ENCODE measurements around the gene GATB. TPM values are rescaled to one million over a fixed set of nuclear protein-coding genes. Genes with fewer than 3 reads are reported as not detected.
A peak's percentile ranks its signal among the peaks of the same experiment; 100 is the strongest.

The GATB gene
- total and polyA plus RNA-seq, 2 donors (not counting 3 experiments of a cell fraction or from before 2014, with no cell fraction given), result 14.4 to 17.7 TPM

- intact Hi-C loops (cut with micrococcal nuclease), result no loop called here
- DNase-seq (ENCODE audit: low read depth, low spot score) (no peak), FAIRE-seq (no peak)
- Histone ChIP-seq H3K9ac (replicated peaks; ENCODE audit: extremely low read depth, insufficient read depth, low read length) (no peak overlapping the region), H3K9me3 (replicated peaks; ENCODE audit: control insufficient read depth, insufficient read depth, low read length) (no peaks in the 10 kb centered on the region), H3K36me3 (ENCODE audit: control insufficient read depth in 2 of 2, extremely low read depth in 1 of 2, insufficient read depth in 2 of 2, low read length in 2 of 2) (no peaks in the 10 kb centered on the region), H3K4me1 (ENCODE audit: control insufficient read depth, extremely low read depth, insufficient read depth, low read length) (peaks cover 3% of the 10 kb centered on the region), H3K27me3 (ENCODE audit: control insufficient read depth in 2 of 2, insufficient read depth in 2 of 2, low read length in 2 of 2) (peaks cover 9 to 11% of the 10 kb centered on the region in 2 experiments), H3K4me3 (replicated peaks in 1 of 3; ENCODE audit: insufficient read depth in 1 of 3, low read depth in 1 of 3, low read length in 3 of 3) (no peak overlapping the region), H3K4me2 (ENCODE audit: insufficient read depth, low read length) (no peak overlapping the region), H3K27ac (ENCODE audit: insufficient read depth, low read depth, low read length) (no peak overlapping the region), H4K20me1 (replicated peaks; ENCODE audit: control insufficient read depth, extremely low read depth, insufficient read depth, low read length) (no peaks in the 10 kb centered on the region), H2AFZ (ENCODE audit: low read depth, low read length) (no peak overlapping the region), H3K79me2 (ENCODE audit: control insufficient read depth, insufficient read depth, low read length) (no peaks in the 10 kb centered on the region), H3K9me1 (replicated peaks; ENCODE audit: control insufficient read depth, extremely low read depth, insufficient read depth, low read length) (no peaks in the 10 kb centered on the region)
- ChIA-PET POLR2A (no interaction called here), CTCF (interaction anchor here (1.0 to 1.3 kb wide), 4 partner anchors 10 to 69 kb away, joined by 4 to 6 read pairs (median 5); no protein-coding TSS in a partner anchor)
- BruUV-seq (replicated peaks), result no TSS peak
- dilution Hi-C loops (cut with MboI; ENCODE audit: extremely low pct_ligation_motif_present, low sequenced_read_pairs), result no loop called here
- TF ChIP-seq FOS (IDR thresholded peaks at IDR 0.05; ENCODE audit: borderline replicate concordance, insufficient read depth, low read length) (peak; percentile 59), EZH2 (IDR thresholded peaks at IDR 0.05; ENCODE audit: borderline replicate concordance, low read depth, low read length, severe bottlenecking) (no peak)
Observed at GRCh38 chr4:151627491-151627890, 133.3 kb downstream of the GATB start.

- Histone ChIP-seq H3K9ac (replicated peaks; ENCODE audit: extremely low read depth, insufficient read depth, low read length) (no peak overlapping the region), H2AFZ (ENCODE audit: low read depth, low read length) (no peak overlapping the region), H3K36me3 (ENCODE audit: control insufficient read depth in 2 of 2, extremely low read depth in 1 of 2, insufficient read depth in 2 of 2, low read length in 2 of 2) (no peaks in the 10 kb centered on the region), H4K20me1 (replicated peaks; ENCODE audit: control insufficient read depth, extremely low read depth, insufficient read depth, low read length) (no peaks in the 10 kb centered on the region), H3K4me2 (ENCODE audit: insufficient read depth, low read length) (no peak overlapping the region), H3K9me3 (replicated peaks; ENCODE audit: control insufficient read depth, insufficient read depth, low read length) (no peaks in the 10 kb centered on the region), H3K4me1 (ENCODE audit: control insufficient read depth, extremely low read depth, insufficient read depth, low read length) (peaks cover 3% of the 10 kb centered on the region), H3K79me2 (ENCODE audit: control insufficient read depth, insufficient read depth, low read length) (no peaks in the 10 kb centered on the region), H3K9me1 (replicated peaks; ENCODE audit: control insufficient read depth, extremely low read depth, insufficient read depth, low read length) (no peaks in the 10 kb centered on the region), H3K4me3 (replicated peaks in 1 of 3; ENCODE audit: insufficient read depth in 1 of 3, low read depth in 1 of 3, low read length in 3 of 3) (no peak overlapping the region), H3K27me3 (ENCODE audit: control insufficient read depth in 2 of 2, insufficient read depth in 2 of 2, low read length in 2 of 2) (peaks cover 8 to 10% of the 10 kb centered on the region in 2 experiments), H3K27ac (ENCODE audit: insufficient read depth, low read depth, low read length) (no peak overlapping the region)
- ChIA-PET POLR2A (no interaction called here), CTCF (interaction anchor here (1.2 to 1.3 kb wide), 2 partner anchors 13 to 23 kb away, joined by 5 to 6 read pairs; no protein-coding TSS in a partner anchor)
- dilution Hi-C loops (cut with MboI; ENCODE audit: extremely low pct_ligation_motif_present, low sequenced_read_pairs) (no loop called here), intact Hi-C loops (cut with micrococcal nuclease) (no loop called here)
- no peak for FAIRE-seq
- no TSS peak for BruUV-seq (replicated peaks)
- no peak for TF ChIP-seq GATA2 (IDR thresholded peaks at IDR 0.05; ENCODE audit: insufficient read depth, insufficient read length, low read depth, low read length)
- TF ChIP-seq POLR2AphosphoS5 (IDR thresholded peaks at IDR 0.05; ENCODE audit: insufficient read depth, low read depth, low read length), result no peak
- no peak for TF ChIP-seq JUN (IDR thresholded peaks at IDR 0.05; ENCODE audit: borderline replicate concordance, insufficient read depth, insufficient read length, low read depth)
- no peak for TF ChIP-seq CTCF (IDR thresholded peaks at IDR 0.05; ENCODE audit: extremely low read depth in 1 of 2, insufficient read depth in 1 of 2, low read depth in 1 of 2, low read length in 2 of 2)
- TF ChIP-seq MYC (IDR thresholded peaks at IDR 0.05; ENCODE audit: low read depth, low read length), result no peak
- no peak for TF ChIP-seq POLR2A (IDR thresholded peaks at IDR 0.05; ENCODE audit: low read depth, low read length)
- no peak for DNase-seq (ENCODE audit: low read depth, low spot score)
Observed at GRCh38 chr4:151626751-151627150, 134.1 kb downstream of the GATB start.
